Ureter (tissue), 1 donor: ENCODE data around the gene GLI3. TPM values are rescaled to one million over a fixed set of nuclear protein-coding genes. Genes with fewer than 3 reads are reported as not detected.

Source experiments
- DNase-seq: peaks from one replicate; pipeline ENCODE4 v3.0.0-alpha.2; 2020; ENCODE audit warnings: low spot score
- total RNA-seq: library from RNA; stranded (reverse); gene quantifications from one replicate; pipeline ENCODE4 v1.2.4, GENCODE V29; 2023
- donor health status: DM: yes; HTN: yes; CAD: no.

The GLI3 gene
- total RNA-seq: 28.8 TPM

DNA sequence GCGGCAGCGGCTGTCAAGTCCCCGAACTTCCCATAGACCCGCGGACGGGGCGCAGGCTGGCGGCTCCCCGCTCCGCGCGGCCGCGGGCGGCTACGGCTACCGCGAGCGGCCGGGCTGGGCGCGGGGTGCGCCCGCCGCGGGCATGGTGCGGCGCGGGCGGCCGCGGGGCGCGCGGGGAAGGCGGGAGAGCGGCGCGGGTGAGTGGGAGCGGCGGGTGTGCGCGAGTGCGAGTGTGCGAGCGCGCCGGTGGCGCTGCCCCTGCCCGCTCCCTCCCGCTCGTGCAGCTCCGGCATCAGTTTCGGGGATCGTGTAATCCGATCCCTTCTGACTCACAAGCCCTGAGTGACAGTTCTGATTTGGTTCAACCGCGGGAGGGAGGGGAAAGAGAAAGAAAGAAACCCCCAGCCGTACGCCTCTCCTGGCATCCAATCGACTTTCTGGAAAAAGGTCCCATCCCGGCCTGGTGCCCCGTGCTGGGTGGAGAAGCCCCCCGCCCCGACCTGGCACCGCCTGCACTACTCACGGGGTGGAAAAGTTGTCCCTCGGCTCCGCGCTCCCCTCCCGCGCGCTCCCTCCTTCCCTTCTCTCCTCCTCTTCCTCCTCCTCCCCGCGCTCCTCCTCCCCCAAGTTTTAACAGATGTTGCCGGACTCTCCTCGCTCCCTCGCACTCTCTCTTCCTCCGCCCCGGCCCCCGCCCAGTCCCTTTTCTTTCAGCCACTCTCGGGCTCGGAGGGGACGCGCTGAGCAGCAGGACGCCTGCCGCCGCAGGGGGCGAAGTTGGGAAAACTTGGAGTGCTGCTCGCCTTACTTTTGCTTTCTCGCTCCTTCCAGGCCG, at the start of gene GLI3:
TSS of gene GLI3 (minus strand) at position 234 of the 835 bp plus-strand sequence. CDS start 13,956 bp downstream, outside the sequence.
- peak; percentile 88 for DNase-seq

GRCh38 chr7:42285383-42285824, 48.4 kb upstream of the GLI3 start:
- no peak for DNase-seq

GRCh38 chr7:42283553-42283952, 46.5 kb upstream of the GLI3 start:
- no peak for DNase-seq

DNA sequence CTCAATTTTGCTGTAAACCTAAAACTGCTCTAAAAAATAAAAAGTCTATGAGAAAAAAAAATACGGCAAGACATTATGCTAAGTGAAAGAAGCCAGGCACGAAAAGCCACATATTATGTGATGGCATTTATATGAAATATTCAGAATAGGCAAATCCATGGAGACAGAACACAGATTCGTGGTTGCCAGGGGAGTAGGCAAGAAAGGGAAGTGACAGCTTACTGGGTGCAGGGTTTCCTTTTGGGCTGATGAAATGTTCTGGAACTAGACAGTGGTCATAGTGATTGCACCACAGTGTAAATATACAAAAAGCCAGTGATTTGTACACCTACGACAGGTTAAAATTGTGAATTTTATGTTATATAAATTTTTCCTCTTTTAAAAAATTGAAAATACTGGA, 41.3 kb upstream of the GLI3 start:
- no peak for DNase-seq

- no peak for DNase-seq
Measured at GRCh38 chr7:42274053-42274452, 37.0 kb upstream of the GLI3 start.

DNA sequence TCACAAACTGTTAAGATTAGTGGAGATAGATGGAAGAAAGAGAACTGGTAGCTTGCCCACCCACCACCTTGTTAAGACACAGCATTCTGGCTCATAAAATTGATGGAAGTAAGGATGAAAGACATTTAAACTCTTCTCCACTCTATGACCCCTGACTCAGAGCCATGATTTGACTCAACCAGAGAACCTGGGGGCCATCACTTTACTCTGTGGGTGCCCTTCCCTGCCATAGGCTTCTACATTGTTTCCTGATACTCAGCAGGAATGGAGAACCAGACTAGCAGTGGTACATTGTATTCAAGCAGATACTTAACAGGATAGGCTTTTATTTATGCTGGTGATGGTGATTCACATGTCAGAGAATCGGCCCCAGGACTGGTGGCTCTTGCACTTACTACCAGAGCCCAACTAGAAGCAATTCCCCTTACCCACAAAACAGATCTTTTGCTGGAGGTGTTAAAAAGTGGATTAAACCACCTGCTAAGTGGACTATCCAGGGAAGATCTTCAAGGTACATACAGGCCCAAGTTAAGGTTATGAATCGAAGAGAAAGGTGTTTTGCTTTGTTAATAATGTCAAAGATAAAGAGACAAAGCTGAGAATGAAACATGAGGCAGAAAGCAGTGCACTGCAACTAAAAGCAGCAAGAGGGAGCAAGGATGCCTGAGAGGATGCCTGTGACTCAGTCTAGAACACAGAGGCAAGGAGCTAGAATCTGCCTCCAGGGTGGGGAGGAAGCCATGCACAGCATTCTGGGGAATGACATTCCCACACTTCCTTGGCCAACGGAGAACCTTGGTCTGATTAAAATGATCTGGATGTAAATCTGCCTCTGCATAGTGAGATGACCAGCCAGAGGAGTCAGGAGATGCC, 36.0 kb upstream of the GLI3 start:
- DNase-seq: no peak

DNA sequence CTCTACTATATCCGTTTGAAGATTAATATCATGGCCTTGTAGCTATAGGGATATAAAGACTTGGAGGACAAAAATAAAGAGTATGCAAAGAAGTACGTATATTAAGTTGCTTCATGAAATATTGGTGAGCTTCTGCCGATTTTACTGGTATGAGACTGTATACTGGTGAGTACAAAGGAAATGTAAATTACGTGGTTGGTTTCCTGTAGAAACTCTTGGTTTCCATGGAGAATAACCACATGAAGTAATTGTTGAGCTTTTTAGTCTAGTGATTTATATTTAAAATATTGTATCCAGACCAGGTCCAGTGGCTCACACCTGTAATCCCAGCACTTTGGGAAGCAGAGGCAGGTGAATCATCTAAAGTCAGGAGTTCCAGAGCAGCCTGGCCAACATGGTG, 32.2 kb upstream of the GLI3 start:
- no peak for DNase-seq

GRCh38 chr7:42264702-42265101, 27.7 kb upstream of the GLI3 start:
- no peak for DNase-seq

- no peak for DNase-seq
Measured at GRCh38 chr7:42263971-42264370, 27.0 kb upstream of the GLI3 start.

DNA sequence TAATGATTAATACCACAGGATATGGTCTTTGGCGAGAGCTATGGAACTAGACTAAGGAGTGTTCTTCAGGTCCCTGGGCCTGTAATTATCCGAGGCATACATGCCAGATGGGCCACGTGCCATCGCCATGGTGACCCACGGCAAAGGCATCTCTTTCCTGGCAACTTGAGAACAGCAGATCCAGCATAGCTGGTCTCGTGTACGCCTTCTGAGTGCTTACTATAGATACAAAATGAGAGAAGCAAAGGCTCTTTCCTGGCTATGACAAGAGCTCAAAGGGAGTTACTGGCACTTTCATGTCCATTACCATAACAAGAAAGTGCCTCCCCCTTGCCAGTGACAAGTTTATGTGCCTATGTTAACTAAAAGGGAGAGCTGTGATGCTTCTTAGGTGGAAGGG, 26.0 kb upstream of the GLI3 start:
- no peak for DNase-seq

DNA sequence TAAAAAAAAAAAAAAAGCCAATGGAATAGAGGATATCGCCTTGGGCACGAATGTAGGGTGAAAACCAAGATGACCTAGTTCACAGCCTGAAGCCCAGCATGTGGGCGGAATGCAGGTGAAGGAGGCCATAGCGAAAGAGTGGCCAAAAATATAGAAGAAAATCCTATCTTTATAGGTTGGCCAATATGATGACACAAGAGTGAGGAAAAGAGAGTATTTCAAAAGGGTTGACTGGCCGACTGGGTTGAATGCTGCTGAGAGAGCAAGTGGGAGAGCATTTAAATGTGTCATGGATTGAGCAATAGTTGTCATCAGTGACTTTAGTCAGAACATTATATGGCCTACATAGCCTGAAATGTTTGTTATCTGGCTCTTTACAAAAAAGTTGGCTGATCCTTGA, 17.2 kb upstream of the GLI3 start:
- DNase-seq: no peak

DNA sequence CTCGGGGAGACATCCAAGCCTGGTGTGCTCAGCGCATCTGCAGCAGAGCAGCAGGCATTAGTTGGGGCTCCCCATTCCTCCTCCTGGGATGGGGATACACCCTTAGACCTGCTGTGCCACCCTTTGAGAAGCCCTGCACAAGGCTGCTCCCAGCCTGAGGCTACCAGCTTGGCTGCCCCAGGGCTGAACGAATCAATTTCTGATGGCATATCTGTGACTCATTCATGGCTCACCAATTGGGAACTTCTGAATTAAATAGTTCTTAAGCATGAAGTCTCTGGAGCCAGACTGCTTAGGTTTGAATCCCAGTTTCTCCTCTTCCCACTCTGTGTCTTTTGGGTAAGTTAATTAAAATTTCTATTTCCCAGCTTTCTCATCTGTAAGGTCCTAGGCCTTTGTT, 16.3 kb upstream of the GLI3 start:
- no peak for DNase-seq

DNA sequence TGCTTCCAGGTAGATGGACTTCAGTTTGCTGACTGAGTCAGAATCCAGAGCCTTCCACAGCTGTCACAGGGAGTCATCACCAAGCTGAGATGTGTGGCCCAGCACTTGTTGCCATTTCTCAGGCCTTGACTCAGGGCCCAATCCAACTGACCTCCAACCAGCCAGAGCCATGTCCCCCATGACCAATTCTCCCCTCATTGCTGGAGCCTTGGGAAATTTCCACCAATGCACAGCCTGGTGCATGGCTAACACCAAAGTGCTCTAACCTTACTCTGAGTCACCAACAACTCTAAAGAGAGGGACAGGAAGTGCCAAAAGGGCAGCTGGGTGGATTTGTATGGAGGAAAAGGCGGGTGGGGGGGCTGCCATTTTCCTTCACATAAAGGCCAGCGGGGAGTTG, 13.4 kb upstream of the GLI3 start:
- DNase-seq: no peak

DNA sequence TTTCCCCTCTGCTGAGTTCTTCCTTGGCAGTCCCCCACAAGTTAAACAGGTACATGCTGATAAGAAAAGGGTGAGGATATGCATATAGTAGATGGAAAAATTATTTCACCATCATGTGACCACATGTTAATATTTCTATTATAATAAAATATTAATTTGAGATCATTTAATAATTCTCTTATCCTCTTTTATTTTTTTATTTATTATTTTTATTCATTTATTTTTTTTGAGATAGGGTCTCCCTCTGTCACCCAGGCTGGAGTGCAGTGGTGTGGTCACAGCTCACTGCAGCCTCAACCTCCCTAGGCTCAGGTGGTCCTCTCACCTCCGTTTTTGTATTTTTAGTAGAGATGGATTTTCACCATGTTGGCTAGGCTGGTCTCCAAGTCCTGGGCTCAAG, 11.6 kb upstream of the GLI3 start:
- DNase-seq: no peak

- DNase-seq: no peak
Measured at GRCh38 chr7:42247301-42247700, 10.3 kb upstream of the GLI3 start.

- no peak for DNase-seq
Measured at GRCh38 chr7:42244828-42245227, 7.8 kb upstream of the GLI3 start.

DNA sequence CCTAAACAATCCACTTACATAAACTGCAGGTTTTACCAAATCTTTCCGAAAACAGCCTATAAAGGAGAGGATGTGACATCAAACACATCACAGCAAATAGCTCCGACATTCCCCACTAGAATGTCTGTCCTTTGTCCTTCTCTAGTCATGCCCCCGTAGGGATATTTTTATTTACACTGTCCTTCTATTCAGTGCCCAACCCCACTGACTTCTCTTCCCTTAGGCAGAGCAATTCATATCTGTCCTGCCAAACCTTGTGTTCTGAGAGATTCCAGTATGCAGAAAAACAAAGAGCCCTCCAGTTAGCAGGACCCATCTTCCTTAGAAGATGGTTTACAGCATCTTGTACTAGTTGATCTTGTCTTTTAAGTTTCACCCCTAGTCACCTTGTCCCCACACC, 5.4 kb upstream of the GLI3 start:
- no peak for DNase-seq

DNA sequence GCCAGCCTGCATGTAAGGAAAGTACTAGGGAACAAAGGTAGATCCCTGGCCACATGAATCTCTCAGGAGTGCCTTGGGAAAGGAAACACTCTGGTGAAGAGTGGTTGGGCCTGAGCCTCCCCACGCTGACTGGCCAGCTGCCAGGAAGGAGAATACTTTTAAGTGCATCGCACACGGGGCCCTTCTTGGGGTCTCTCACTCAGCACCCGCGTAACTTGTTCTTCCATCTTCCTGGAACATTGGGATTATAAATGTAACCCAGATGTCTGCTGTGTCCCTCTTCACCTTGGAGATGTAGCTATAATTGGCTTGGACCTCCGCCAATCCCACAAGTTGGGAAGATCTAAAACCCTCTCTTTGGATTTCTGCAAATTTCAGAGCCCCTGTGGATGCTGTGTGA, 4.4 kb upstream of the GLI3 start:
- DNase-seq: no peak

GRCh38 chr7:42240416-42240815, 3.4 kb upstream of the GLI3 start:
- DNase-seq: no peak

- DNase-seq: no peak
Measured at GRCh38 chr7:42238709-42239366, 1.8 kb upstream of the GLI3 start.

GRCh38 chr7:42237811-42238541, 967 bp upstream of the GLI3 start:
- DNase-seq: peak; percentile 80
